H9 (cell line): ENCODE data around the gene ACAP3. TPM values are rescaled to one million over a fixed set of nuclear protein-coding genes. Genes with fewer than 3 reads are reported as not detected.

Source experiments
- DNase-seq: peaks from one replicate; pipeline ENCODE4 v3.0.0-alpha.2; 2017
- H2AFZ ChIP-seq: one replicate; pipeline ENCODE4 v1.6.1; 2013; ENCODE audit warnings: mild to moderate bottlenecking, low read length, control low read depth, moderate library complexity
- H2AK5ac ChIP-seq: 2 replicates; pipeline ENCODE4 v1.6.1; 2013; ENCODE audit warnings: low read length, control low read depth, mixed read lengths; ENCODE audit not compliant: insufficient read length
- H2BK120ac ChIP-seq: one replicate; pipeline ENCODE4 v1.6.1; 2013; ENCODE audit warnings: low read depth, mild to moderate bottlenecking, low read length, control low read depth, inconsistent platforms; ENCODE audit not compliant: poor library complexity, severe bottlenecking
- H2BK12ac ChIP-seq: 2 replicates; pipeline ENCODE4 v1.6.1; 2013; ENCODE audit warnings: low read length, control low read depth, mixed read lengths, low read depth; ENCODE audit not compliant: insufficient read length
- H2BK15ac ChIP-seq: 2 replicates; pipeline ENCODE4 v1.6.1; 2013; ENCODE audit warnings: low read depth, low read length, control low read depth
- H2BK20ac ChIP-seq: one replicate; pipeline ENCODE4 v1.6.1; 2013; ENCODE audit warnings: low read depth, mild to moderate bottlenecking, low read length, control low read depth, inconsistent platforms; ENCODE audit not compliant: poor library complexity, severe bottlenecking
- H2BK5ac ChIP-seq: 2 replicates; pipeline ENCODE4 v1.6.1; 2013; ENCODE audit warnings: low read length, control low read depth, mixed read lengths; ENCODE audit not compliant: insufficient read length
- H3K14ac ChIP-seq: 2 replicates; pipeline ENCODE4 v1.6.1; 2013; ENCODE audit warnings: low read length, control low read depth; ENCODE audit not compliant: insufficient read depth
- H3K18ac ChIP-seq: 2 replicates; pipeline ENCODE4 v1.6.1; 2013; ENCODE audit warnings: low read depth, mild to moderate bottlenecking, mixed read lengths, low read length, control low read depth; ENCODE audit not compliant: insufficient read length
- H3K23ac ChIP-seq: 2 replicates; pipeline ENCODE4 v1.6.1; 2013; ENCODE audit warnings: low read length, control low read depth, mixed read lengths, low read depth; ENCODE audit not compliant: insufficient read length
- H3K23me2 ChIP-seq: 2 replicates; pipeline ENCODE4 v1.6.1; 2013; ENCODE audit warnings: low read depth, mild to moderate bottlenecking, mixed read lengths, low read length, control low read depth; ENCODE audit not compliant: insufficient read length, poor library complexity, severe bottlenecking
- H3K27ac ChIP-seq: 2 replicates; pipeline ENCODE4 v1.5.1; 2013; ENCODE audit warnings: low read length, control low read depth, mixed read lengths, low read depth; ENCODE audit not compliant: insufficient read length
- H3K27me3 ChIP-seq: 2 replicates; pipeline ENCODE4 v1.6.1; 2013; ENCODE audit warnings: low read length, control low read depth, inconsistent platforms; ENCODE audit not compliant: insufficient read depth
- H3K4ac ChIP-seq: 2 replicates; pipeline ENCODE4 v1.6.1; 2013; ENCODE audit warnings: low read depth, mild to moderate bottlenecking, control low read depth, inconsistent platforms, low read length, moderate library complexity
- H3K4me1 ChIP-seq: 2 replicates; pipeline ENCODE4 v1.6.1; 2013; ENCODE audit warnings: low read length, control low read depth, inconsistent platforms; ENCODE audit not compliant: insufficient read depth
- H3K4me2 ChIP-seq: 2 replicates; pipeline ENCODE4 v1.6.1; 2013; ENCODE audit warnings: low read length, control low read depth, mixed read lengths; ENCODE audit not compliant: insufficient read length, insufficient read depth
- H3K56ac ChIP-seq: 2 replicates; pipeline ENCODE4 v1.6.1; 2013; ENCODE audit warnings: low read depth, mild to moderate bottlenecking, mixed read lengths, low read length, control low read depth; ENCODE audit not compliant: insufficient read length
- H3K79me1 ChIP-seq: 2 replicates; pipeline ENCODE4 v1.6.1; 2013; ENCODE audit warnings: low read depth, mild to moderate bottlenecking, moderate library complexity, low read length, control low read depth, inconsistent platforms; ENCODE audit not compliant: insufficient read depth, poor library complexity, severe bottlenecking
- H3K79me2 ChIP-seq: 2 replicates; pipeline ENCODE4 v1.6.1; 2013; ENCODE audit warnings: low read length, control low read depth, inconsistent platforms; ENCODE audit not compliant: insufficient read depth
- H3K9ac ChIP-seq: 2 replicates; pipeline ENCODE4 v1.6.1; 2013; ENCODE audit warnings: low read length, control low read depth, mixed read lengths; ENCODE audit not compliant: insufficient read length; ENCODE audit errors: extremely low read depth
- H3K9me3 ChIP-seq: one replicate; pipeline ENCODE4 v1.6.1; 2013; ENCODE audit warnings: low read depth, low read length, inconsistent platforms; ENCODE audit not compliant: control insufficient read depth
- H3T11ph ChIP-seq: one replicate; pipeline ENCODE4 v1.6.1; 2013; ENCODE audit warnings: mild to moderate bottlenecking, low read length, control low read depth, inconsistent platforms
- H4K20me1 ChIP-seq: one replicate; pipeline ENCODE4 v1.6.1; 2013; ENCODE audit not compliant: control insufficient read depth, insufficient read length, insufficient read depth
- H4K5ac ChIP-seq: 2 replicates; pipeline ENCODE4 v1.6.1; 2013; ENCODE audit warnings: low read depth, mild to moderate bottlenecking, mixed read lengths, low read length, control low read depth; ENCODE audit not compliant: insufficient read length
- H4K8ac ChIP-seq: replicated peaks from 2 replicates; pipeline ENCODE4 v1.6.1; 2013; ENCODE audit warnings: low read length, control low read depth, mixed read lengths, low read depth; ENCODE audit not compliant: insufficient read length
- H4K91ac ChIP-seq: 2 replicates; pipeline ENCODE4 v1.6.1; 2013; ENCODE audit warnings: low read depth, mild to moderate bottlenecking, moderate library complexity, mixed read lengths, low read length, control low read depth; ENCODE audit not compliant: insufficient read length
- H3K27ac Mint-ChIP-seq, 3 experiments: 2 replicates in 2 of 3; 3 replicates in 1 of 3; pipeline ENCODE4 v1.8.0; 2020 to 2021; ENCODE audit warnings: mixed read lengths in 3 of 3, mild to moderate bottlenecking in 1 of 3, moderate library complexity in 1 of 3
- H3K27me3 Mint-ChIP-seq: 2 replicates; pipeline ENCODE4 v1.8.0; 2021; ENCODE audit warnings: low read depth, mild to moderate bottlenecking, moderate library complexity, mixed read lengths
- H3K36me3 Mint-ChIP-seq, 3 experiments: 2 replicates in 2 of 3; 3 replicates in 1 of 3; pipeline ENCODE4 v1.8.0; 2020 to 2021; ENCODE audit warnings: low read depth in 3 of 3, mixed read lengths in 3 of 3; ENCODE audit not compliant: insufficient read depth in 1 of 3
- H3K4me1 Mint-ChIP-seq, 2 experiments: 2 replicates each; pipeline ENCODE4 v1.8.0; 2020; ENCODE audit warnings: mixed read lengths in 2 of 2
- H3K4me3 Mint-ChIP-seq, 2 experiments: 2 replicates in 1 of 2; 3 replicates in 1 of 2; pipeline ENCODE4 v1.8.0; 2020 to 2021; ENCODE audit warnings: mild to moderate bottlenecking in 2 of 2, mixed read lengths in 2 of 2, moderate library complexity in 1 of 2
- H3K9me3 Mint-ChIP-seq, 2 experiments: 2 replicates in 1 of 2; 3 replicates in 1 of 2; pipeline ENCODE4 v1.8.0; 2020; ENCODE audit warnings: mild to moderate bottlenecking in 2 of 2, mixed read lengths in 2 of 2, moderate library complexity in 1 of 2
- WGBS: extraction: QIAGEN DNeasy Blood & Tissue Kit; methylation state at CpG from one replicate; pipeline ENCODE4 v1.1.7; 2013; ENCODE audit warnings: missing lambda C conversion rate, low lambda C conversion rate, mixed read lengths; ENCODE audit not compliant: insufficient read length; ENCODE audit errors: extremely low coverage; 5-methylcytosine and 5-hydroxymethylcytosine counted together
- total RNA-seq: library from RNA; stranded (reverse); gene quantifications from 2 replicates; pipeline ENCODE4 v1.2.1, GENCODE V29; 2021
- TF ChIP-seq, protein P1 (sequence below): fragments of 200-600 bp; sonication (generic); conservative IDR thresholded peaks from 3 replicates; pipeline ENCODE4 v1.8.0; 2021; ENCODE audit warnings: antibody characterized with exemption, mild to moderate bottlenecking

The ACAP3 gene
- total RNA-seq, 1 experiment from 2014 or later, result 41.4 TPM

DNA sequence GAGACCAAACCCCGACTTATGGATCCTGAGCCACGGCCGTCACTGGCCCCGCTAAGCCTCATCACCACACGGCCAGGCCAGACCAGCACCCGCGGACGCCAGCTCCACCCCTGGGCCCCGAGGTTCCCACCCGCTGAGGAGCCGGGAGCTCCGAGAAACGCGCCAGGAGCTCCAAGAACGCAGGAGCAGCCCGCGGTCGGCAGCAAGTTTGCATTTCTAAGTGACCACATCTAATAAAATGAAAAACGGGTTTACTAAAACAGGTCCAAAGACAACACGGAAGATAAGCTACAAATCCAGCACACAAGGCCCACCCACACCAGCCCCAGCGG, 53.1 kb downstream of the ACAP3 start:
- no CpG with 5 or more reads among the region's 21 CpGs for WGBS
- Mint-ChIP-seq H3K27me3 (peaks cover 4% of the 10 kb centered on the region; the same call in 1 of the 2 replicates), H3K9me3 (no peaks in the 10 kb centered on the region; a peak in 2 of 5 replicates), H3K4me1 (peaks cover 16 to 27% of the 10 kb centered on the region in 2 experiments), H3K36me3 (peaks cover 22 to 67% (median 56%) of the 10 kb centered on the region in 3 experiments; a peak in 6 of 7 replicates), H3K4me3 (no peak overlapping the region), H3K27ac (no peak overlapping the region; a peak in 1 of 7 replicates)
- H3K18ac ChIP-seq, result no peak overlapping the region
- H3K4me1 ChIP-seq, result no peaks in the 10 kb centered on the region
- no peak overlapping the region for H3T11ph ChIP-seq
- H4K91ac ChIP-seq, result no peak overlapping the region
- H3K4me2 ChIP-seq, result no peak overlapping the region
- H3K56ac ChIP-seq, result no peak overlapping the region
- no peak overlapping the region for H2BK12ac ChIP-seq
- H4K20me1 ChIP-seq, result no peaks in the 10 kb centered on the region
- H3K79me1 ChIP-seq, result no peaks in the 10 kb centered on the region
- no peak overlapping the region for H2BK20ac ChIP-seq
- no peak overlapping the region for H3K14ac ChIP-seq
- no peak overlapping the region for H2BK15ac ChIP-seq
- no peaks in the 10 kb centered on the region for H3K23me2 ChIP-seq
- no peak overlapping the region for H3K27ac ChIP-seq
- no peak overlapping the region for H4K8ac ChIP-seq
- no peaks in the 10 kb centered on the region for H3K27me3 ChIP-seq
- no peak overlapping the region for H2BK120ac ChIP-seq
- no peak overlapping the region for H2BK5ac ChIP-seq
- H3K79me2 ChIP-seq, result no peaks in the 10 kb centered on the region
- no peak overlapping the region for H2AFZ ChIP-seq
- H3K9me3 ChIP-seq, result no peaks in the 10 kb centered on the region
- H3K23ac ChIP-seq, result no peak overlapping the region
- H2AK5ac ChIP-seq, result no peak overlapping the region
- DNase-seq, result no peak
- no peak overlapping the region for H3K9ac ChIP-seq
- TF ChIP-seq, protein P1, sequence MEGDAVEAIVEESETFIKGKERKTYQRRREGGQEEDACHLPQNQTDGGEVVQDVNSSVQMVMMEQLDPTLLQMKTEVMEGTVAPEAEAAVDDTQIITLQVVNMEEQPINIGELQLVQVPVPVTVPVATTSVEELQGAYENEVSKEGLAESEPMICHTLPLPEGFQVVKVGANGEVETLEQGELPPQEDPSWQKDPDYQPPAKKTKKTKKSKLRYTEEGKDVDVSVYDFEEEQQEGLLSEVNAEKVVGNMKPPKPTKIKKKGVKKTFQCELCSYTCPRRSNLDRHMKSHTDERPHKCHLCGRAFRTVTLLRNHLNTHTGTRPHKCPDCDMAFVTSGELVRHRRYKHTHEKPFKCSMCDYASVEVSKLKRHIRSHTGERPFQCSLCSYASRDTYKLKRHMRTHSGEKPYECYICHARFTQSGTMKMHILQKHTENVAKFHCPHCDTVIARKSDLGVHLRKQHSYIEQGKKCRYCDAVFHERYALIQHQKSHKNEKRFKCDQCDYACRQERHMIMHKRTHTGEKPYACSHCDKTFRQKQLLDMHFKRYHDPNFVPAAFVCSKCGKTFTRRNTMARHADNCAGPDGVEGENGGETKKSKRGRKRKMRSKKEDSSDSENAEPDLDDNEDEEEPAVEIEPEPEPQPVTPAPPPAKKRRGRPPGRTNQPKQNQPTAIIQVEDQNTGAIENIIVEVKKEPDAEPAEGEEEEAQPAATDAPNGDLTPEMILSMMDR, result no peak
- no peak overlapping the region for H4K5ac ChIP-seq
- no peak overlapping the region for H3K4ac ChIP-seq
